ENCODE results near the gene MFSD12. TPM values are rescaled to one million over a fixed set of nuclear protein-coding genes. Genes with fewer than 3 reads are reported as not detected.
A peak's percentile ranks its signal among the peaks of the same experiment; 100 is the strongest.
"Not testable (repeated sequence)": the region's sequence is repeated elsewhere in the genome, so short reads cannot be mapped to it uniquely, and the experiment has no call there.

Gene MFSD12
- total RNA-seq, 1 donor from 2014 or later = 46.3 TPM

- Histone ChIP-seq H3K4me3 (ENCODE audit: low read depth, low read length) (peak overlapping the region; percentile 36), H3K36me3 (ENCODE audit: control insufficient read depth, insufficient read depth, low read length) (peaks cover 6% of the 10 kb centered on the region), H3K27me3 (ENCODE audit: control insufficient read depth, insufficient read depth, low read length) (no peaks in the 10 kb centered on the region)
- FAIRE-seq (no peak), DNase-seq (ENCODE audit: low read depth) (peak; percentile 98)
- TF ChIP-seq CTCF (IDR thresholded peaks at IDR 0.05; ENCODE audit: insufficient read depth, low read length, severe bottlenecking) = no peak
Measured at GRCh38 chr19:3572132-3572854, 14.9 kb upstream of the MFSD12 start.

- FAIRE-seq (no peak), DNase-seq (ENCODE audit: low read depth) (no peak)
- no peak for TF ChIP-seq CTCF (IDR thresholded peaks at IDR 0.05; ENCODE audit: insufficient read depth, low read length, severe bottlenecking)
- Histone ChIP-seq H3K36me3 (ENCODE audit: control insufficient read depth, insufficient read depth, low read length) (peaks cover 2% of the 10 kb centered on the region), H3K27me3 (ENCODE audit: control insufficient read depth, insufficient read depth, low read length) (no peaks in the 10 kb centered on the region), H3K4me3 (ENCODE audit: low read depth, low read length) (no peak overlapping the region)
Measured at GRCh38 chr19:3570606-3571011, 13.2 kb upstream of the MFSD12 start.

GRCh38 chr19:3570042-3570441 is 12.7 kb upstream of the MFSD12 start:
- not testable (repeated sequence) for H3K4me3 ChIP-seq (ENCODE audit: low read depth, low read length); H3K27me3 ChIP-seq (ENCODE audit: control insufficient read depth, insufficient read depth, low read length); FAIRE-seq; DNase-seq (ENCODE audit: low read depth); H3K36me3 ChIP-seq (ENCODE audit: control insufficient read depth, insufficient read depth, low read length)

- no peak for DNase-seq (ENCODE audit: low read depth)
- Histone ChIP-seq H3K4me3 (ENCODE audit: low read depth, low read length) (no peak overlapping the region), H3K36me3 (ENCODE audit: control insufficient read depth, insufficient read depth, low read length) (no peaks in the 10 kb centered on the region), H3K27me3 (ENCODE audit: control insufficient read depth, insufficient read depth, low read length) (no peaks in the 10 kb centered on the region)
- no peak for TF ChIP-seq CTCF (IDR thresholded peaks at IDR 0.05; ENCODE audit: insufficient read depth, low read length, severe bottlenecking)
- no peak for FAIRE-seq
Measured at GRCh38 chr19:3565139-3565538, 7.8 kb upstream of the MFSD12 start.

- Histone ChIP-seq H3K27me3 (ENCODE audit: control insufficient read depth, insufficient read depth, low read length) (no peaks in the 10 kb centered on the region), H3K4me3 (ENCODE audit: low read depth, low read length) (no peak overlapping the region), H3K36me3 (ENCODE audit: control insufficient read depth, insufficient read depth, low read length) (no peaks in the 10 kb centered on the region)
- FAIRE-seq (no peak), DNase-seq (ENCODE audit: low read depth) (no peak)
- no peak for TF ChIP-seq CTCF (IDR thresholded peaks at IDR 0.05; ENCODE audit: insufficient read depth, low read length, severe bottlenecking)
Measured at GRCh38 chr19:3563709-3564524, 6.5 kb upstream of the MFSD12 start.

GRCh38 chr19:3556978-3557460 is 367 bp downstream of the MFSD12 start:
- Histone ChIP-seq H3K4me3 (ENCODE audit: low read depth, low read length) (peak overlapping the region; percentile 91), H3K27me3 (ENCODE audit: control insufficient read depth, insufficient read depth, low read length) (no peaks in the 10 kb centered on the region), H3K36me3 (ENCODE audit: control insufficient read depth, insufficient read depth, low read length) (peaks cover 1% of the 10 kb centered on the region)
- TF ChIP-seq CTCF (IDR thresholded peaks at IDR 0.05; ENCODE audit: insufficient read depth, low read length, severe bottlenecking) = peak; percentile 31
- FAIRE-seq = no peak
- peak; percentile 44 for DNase-seq (ENCODE audit: low read depth)
